Smooth muscle cell (in vitro differentiated cells): Measurements from ENCODE around the gene CRHR1. TPM values are rescaled to one million over a fixed set of nuclear protein-coding genes. Genes with fewer than 3 reads are reported as not detected.
A peak's percentile ranks its signal among the peaks of the same experiment; 100 is the strongest.

Experiments used
- DNase-seq: peaks from one replicate; lab custom pipeline; 2025; ENCODE audit not compliant: unreplicated experiment; lab: John Stamatoyannopoulos, UW
- H2AFZ ChIP-seq: fragments of 200-600 bp; sonication (generic); 2 replicates; pipeline ENCODE4 v1.6.0; 2016; ENCODE audit warnings: antibody characterized with exemption, low read depth, mild to moderate bottlenecking
- H3F3A ChIP-seq: fragments of 200-600 bp; sonication (generic); 2 replicates; pipeline ENCODE4 v1.6.0; 2017; ENCODE audit warnings: antibody characterized with exemption, low read depth
- H3K27ac ChIP-seq: fragments of 200-600 bp; sonication (generic); 2 replicates; pipeline ENCODE4 v1.5.1; 2016; ENCODE audit warnings: low read depth, mild to moderate bottlenecking
- H3K27me3 ChIP-seq: fragments of 200-600 bp; sonication (generic); 2 replicates; pipeline ENCODE4 v1.6.1; 2016; ENCODE audit warnings: low read depth, mild to moderate bottlenecking
- H3K36me3 ChIP-seq: fragments of 200-600 bp; sonication (generic); 2 replicates; pipeline ENCODE4 v1.5.1; 2016; ENCODE audit warnings: low read depth
- H3K4me1 ChIP-seq: fragments of 200-600 bp; sonication (generic); 2 replicates; pipeline ENCODE4 v1.5.1; 2016; ENCODE audit warnings: low read depth
- H3K4me2 ChIP-seq: fragments of 200-600 bp; sonication (generic); 2 replicates; pipeline ENCODE4 v1.6.0; 2016; ENCODE audit warnings: mild to moderate bottlenecking
- H3K4me3 ChIP-seq: fragments of 200-600 bp; sonication (generic); 2 replicates; pipeline ENCODE4 v1.5.1; 2016; ENCODE audit warnings: mild to moderate bottlenecking
- H3K79me2 ChIP-seq: fragments of 200-600 bp; sonication (generic); 2 replicates; pipeline ENCODE4 v1.6.0; 2016; ENCODE audit warnings: low read depth, mild to moderate bottlenecking
- H3K9ac ChIP-seq: fragments of 200-600 bp; sonication (generic); 2 replicates; pipeline ENCODE4 v1.6.0; 2016; ENCODE audit warnings: low read depth
- H3K9me3 ChIP-seq: fragments of 200-600 bp; sonication (generic); replicated peaks from 2 replicates; pipeline ENCODE4 v1.5.1; 2016; ENCODE audit warnings: low read depth
- H4K20me1 ChIP-seq: fragments of 200-600 bp; sonication (generic); 2 replicates; pipeline ENCODE4 v1.6.0; 2016; ENCODE audit warnings: low read depth
- WGBS: methylation state at CpG from one replicate; pipeline ENCODE4 v1.1.7; 2016; ENCODE audit warnings: low lambda C conversion rate; 5-methylcytosine and 5-hydroxymethylcytosine counted together
- polyA plus RNA-seq: library from polyadenylated mRNA; unstranded; fragments of >200 nt; fragmentation: Nextera tagmentation; extraction: Ambion mirVana; gene quantifications from 2 replicates; pipeline ENCODE4 v1.2.1, GENCODE V29; 2016
- total RNA-seq: library from RNA; depleted of rRNA; stranded (reverse); fragments of >200 nt; gene quantifications from 2 replicates; pipeline ENCODE4 v1.2.3, GENCODE V29; 2014
- TF ChIP-seq, protein P1 (sequence below): fragments of 200-600 bp; sonication (generic); IDR thresholded peaks from 2 replicates; pipeline ENCODE4 v1.5.1; 2017; ENCODE audit warnings: borderline replicate concordance, mild to moderate bottlenecking, antibody characterized with exemption; ENCODE audit not compliant: insufficient read depth, poor library complexity, severe bottlenecking

Gene CRHR1
- total and polyA plus RNA-seq, 2 experiments from 2014 or later = 0.09 TPM; not detected in 1

- Histone ChIP-seq H3K9ac (no peak overlapping the region), H4K20me1 (no peaks in the 10 kb centered on the region), H3K4me2 (no peak overlapping the region), H3F3A (no peaks in the 10 kb centered on the region), H3K27ac (no peak overlapping the region), H3K4me3 (no peak overlapping the region), H3K4me1 (no peaks in the 10 kb centered on the region), H3K36me3 (no peaks in the 10 kb centered on the region), H3K27me3 (peaks cover 22% of the 10 kb centered on the region), H3K79me2 (no peaks in the 10 kb centered on the region), H3K9me3 (no peaks in the 10 kb centered on the region), H2AFZ (no peak overlapping the region)
- 100% methylated on average over 1 of the region's 1 CpG for WGBS
- TF ChIP-seq, protein P1, sequence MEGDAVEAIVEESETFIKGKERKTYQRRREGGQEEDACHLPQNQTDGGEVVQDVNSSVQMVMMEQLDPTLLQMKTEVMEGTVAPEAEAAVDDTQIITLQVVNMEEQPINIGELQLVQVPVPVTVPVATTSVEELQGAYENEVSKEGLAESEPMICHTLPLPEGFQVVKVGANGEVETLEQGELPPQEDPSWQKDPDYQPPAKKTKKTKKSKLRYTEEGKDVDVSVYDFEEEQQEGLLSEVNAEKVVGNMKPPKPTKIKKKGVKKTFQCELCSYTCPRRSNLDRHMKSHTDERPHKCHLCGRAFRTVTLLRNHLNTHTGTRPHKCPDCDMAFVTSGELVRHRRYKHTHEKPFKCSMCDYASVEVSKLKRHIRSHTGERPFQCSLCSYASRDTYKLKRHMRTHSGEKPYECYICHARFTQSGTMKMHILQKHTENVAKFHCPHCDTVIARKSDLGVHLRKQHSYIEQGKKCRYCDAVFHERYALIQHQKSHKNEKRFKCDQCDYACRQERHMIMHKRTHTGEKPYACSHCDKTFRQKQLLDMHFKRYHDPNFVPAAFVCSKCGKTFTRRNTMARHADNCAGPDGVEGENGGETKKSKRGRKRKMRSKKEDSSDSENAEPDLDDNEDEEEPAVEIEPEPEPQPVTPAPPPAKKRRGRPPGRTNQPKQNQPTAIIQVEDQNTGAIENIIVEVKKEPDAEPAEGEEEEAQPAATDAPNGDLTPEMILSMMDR = no peak
- DNase-seq = no peak
Observed at GRCh38 chr17:45808845-45809244, 24.7 kb downstream of the CRHR1 start.

- Histone ChIP-seq H3K9ac (no peak overlapping the region), H3K27me3 (peaks cover 22% of the 10 kb centered on the region), H3K4me3 (no peak overlapping the region), H4K20me1 (no peaks in the 10 kb centered on the region), H3F3A (no peaks in the 10 kb centered on the region), H3K79me2 (no peaks in the 10 kb centered on the region), H3K4me1 (no peaks in the 10 kb centered on the region), H2AFZ (no peak overlapping the region), H3K27ac (no peak overlapping the region), H3K36me3 (no peaks in the 10 kb centered on the region), H3K9me3 (no peaks in the 10 kb centered on the region), H3K4me2 (no peak overlapping the region)
- TF ChIP-seq, protein P1 = no peak
- WGBS = 89% methylated on average over 15 of the region's 15 CpGs
- no peak for DNase-seq
Observed at GRCh38 chr17:45809499-45809898, 25.4 kb downstream of the CRHR1 start.

- Histone ChIP-seq H3K4me1 (no peaks in the 10 kb centered on the region), H3K4me2 (no peak overlapping the region), H3K36me3 (no peaks in the 10 kb centered on the region), H3K9ac (no peak overlapping the region), H3F3A (no peaks in the 10 kb centered on the region), H3K9me3 (no peaks in the 10 kb centered on the region), H3K79me2 (no peaks in the 10 kb centered on the region), H2AFZ (no peak overlapping the region), H3K27me3 (peaks cover 3% of the 10 kb centered on the region), H3K4me3 (no peak overlapping the region), H3K27ac (no peak overlapping the region), H4K20me1 (no peaks in the 10 kb centered on the region)
- TF ChIP-seq, protein P1 = no peak
- no peak for DNase-seq
- WGBS = 75% methylated on average over 3 of the region's 3 CpGs
Observed at GRCh38 chr17:45812102-45812501, 28.0 kb downstream of the CRHR1 start.

DNA sequence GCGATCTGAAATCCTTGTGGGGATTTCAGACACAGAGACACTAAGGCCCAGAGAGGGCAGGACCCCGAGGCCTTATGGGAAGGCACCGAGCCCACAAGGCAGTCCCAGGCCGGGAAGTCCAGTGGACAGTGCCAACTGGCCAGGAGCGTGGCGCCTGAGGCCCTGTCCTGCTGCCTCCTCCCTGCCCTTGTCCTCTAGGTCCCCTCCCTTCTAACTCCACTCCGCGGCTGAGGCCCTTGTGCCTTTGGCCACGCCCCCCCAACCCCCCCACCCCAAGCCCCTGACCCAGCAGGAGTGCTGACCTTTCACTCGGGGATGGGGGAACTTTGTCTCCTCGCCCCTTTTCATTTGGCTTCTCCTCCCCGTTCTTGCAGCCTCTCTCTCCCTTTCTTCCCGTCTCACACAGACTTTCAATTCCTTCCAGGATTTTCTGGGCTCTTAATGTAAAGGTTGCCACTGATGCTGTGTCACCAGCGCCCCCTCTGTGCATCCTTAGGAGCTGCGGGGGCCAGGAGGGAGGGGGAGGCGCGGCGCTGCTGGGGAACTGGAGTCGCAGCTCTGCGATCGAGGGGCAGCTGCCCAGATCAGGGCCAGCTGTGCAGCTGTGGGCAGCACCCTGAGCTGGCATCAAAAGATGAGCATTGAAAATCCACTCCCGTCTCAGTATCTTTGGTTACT lies 29.1 kb downstream of the CRHR1 start:
- H2AFZ ChIP-seq = no peak overlapping the region
- H3K27ac ChIP-seq = no peak overlapping the region
- no peaks in the 10 kb centered on the region for H3K36me3 ChIP-seq
- H3K79me2 ChIP-seq = no peaks in the 10 kb centered on the region
- H3K9ac ChIP-seq = no peak overlapping the region
- no peak for DNase-seq
- no peak overlapping the region for H3K4me3 ChIP-seq
- no peaks in the 10 kb centered on the region for H3K4me1 ChIP-seq
- H3K27me3 ChIP-seq = no peaks in the 10 kb centered on the region
- H3K9me3 ChIP-seq = no peaks in the 10 kb centered on the region
- 26% methylated on average over 22 of the region's 22 CpGs for whole genome bisulfite sequencing
- H3K4me2 ChIP-seq = no peak overlapping the region
- H4K20me1 ChIP-seq = no peaks in the 10 kb centered on the region
- no peaks in the 10 kb centered on the region for H3F3A ChIP-seq
- TF ChIP-seq, protein P1 = peak; percentile 47
